ENCODE measurements around the gene SLC6A12. TPM values are rescaled to one million over a fixed set of nuclear protein-coding genes. Genes with fewer than 3 reads are reported as not detected.

Gene SLC6A12
- total RNA-seq, 1 experiment from 2014 or later: not detected

- H3K27me3 ChIP-seq (ENCODE audit: low read length): peaks cover 60% of the 10 kb centered on the region
- DNase-seq (no peak), ATAC-seq (no peak)
- no peaks in the 10 kb centered on the region for H3K36me3 ChIP-seq (ENCODE audit: low read depth, low read length)
- no peak overlapping the region for H3K4me2 ChIP-seq (ENCODE audit: low read length)
- H3K4me1 ChIP-seq (ENCODE audit: insufficient read depth, low read length): no peaks in the 10 kb centered on the region
- H3K9me2 ChIP-seq (replicated peaks; ENCODE audit: low read length): no peaks in the 10 kb centered on the region
- H3F3A ChIP-seq (ENCODE audit: low read length, unreplicated experiment): no peaks in the 10 kb centered on the region
- POLR2A ChIA-PET (ENCODE audit: unreplicated experiment): no interaction called here
- TF ChIP-seq EZH2phosphoT487 (IDR thresholded peaks at IDR 0.05; ENCODE audit: borderline replicate concordance, low read length): no peak
- BruUV-seq (replicated peaks): no TSS peak
- intact Hi-C loops (cut with micrococcal nuclease): no loop called here
- H3K9ac ChIP-seq (ENCODE audit: low read length): no peak overlapping the region
- no peaks in the 10 kb centered on the region for H3K79me2 ChIP-seq (ENCODE audit: low read length)
- H4K20me1 ChIP-seq (ENCODE audit: low read length): no peaks in the 10 kb centered on the region
- CTCF ChIA-PET: no interaction called here
- no peaks in the 10 kb centered on the region for H3K9me3 ChIP-seq (ENCODE audit: low read length)
- H3K27ac ChIP-seq (ENCODE audit: low read length): no peak overlapping the region
- no peak overlapping the region for H2AFZ ChIP-seq (ENCODE audit: low read length)
- no peak overlapping the region for H3K4me3 ChIP-seq (ENCODE audit: low read length)
These were observed 48.2 kb upstream of the SLC6A12 start for GRCh38 chr12:262113-262512.

DNA sequence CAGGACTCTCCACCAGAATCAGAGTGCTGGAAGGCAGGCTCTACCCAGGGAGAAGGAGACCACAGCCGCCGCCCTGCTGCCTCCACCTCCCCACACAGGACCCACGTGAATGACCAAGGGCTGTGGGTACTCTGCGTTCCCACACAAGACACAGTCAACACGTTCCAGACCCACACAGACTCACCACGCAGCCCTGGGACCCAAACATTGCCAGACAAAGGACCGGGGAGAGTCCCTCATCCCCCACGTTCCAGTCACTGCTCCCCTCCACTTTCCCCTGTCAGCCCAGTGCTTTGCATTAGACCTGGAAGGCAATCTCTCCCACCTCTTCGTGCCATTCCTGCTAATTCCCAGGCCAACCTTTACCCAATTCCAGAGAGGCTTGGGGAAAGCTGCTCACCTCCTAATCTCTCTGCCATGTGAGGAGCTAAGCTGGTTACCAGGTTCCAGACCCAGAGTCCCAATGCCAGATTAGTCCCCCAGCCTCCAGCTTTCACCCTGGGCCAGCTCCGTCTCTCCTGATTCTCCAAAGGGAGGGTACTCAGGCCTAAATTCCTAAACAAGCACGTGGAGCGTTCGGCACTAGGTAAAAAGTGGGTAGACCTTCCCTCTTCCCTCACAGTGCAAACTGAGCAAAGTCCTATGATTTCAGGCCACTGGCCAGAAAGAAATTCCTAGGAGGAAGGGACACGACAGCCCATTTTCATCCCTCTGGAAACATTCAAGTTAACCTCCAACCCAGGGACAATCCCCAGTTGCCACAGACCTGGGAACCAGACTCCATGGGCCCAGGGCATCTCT is 43.8 kb upstream of the SLC6A12 start:
- DNase-seq: no peak
- no peak overlapping the region for H2AFZ ChIP-seq (ENCODE audit: low read length)
- ChIA-PET CTCF (no interaction called here), POLR2A (ENCODE audit: unreplicated experiment) (no interaction called here)
- H3K36me3 ChIP-seq (ENCODE audit: low read depth, low read length): no peaks in the 10 kb centered on the region
- H3K27me3 ChIP-seq (ENCODE audit: low read length): peaks cover 54% of the 10 kb centered on the region
- TF ChIP-seq EZH2phosphoT487 (IDR thresholded peaks at IDR 0.05; ENCODE audit: borderline replicate concordance, low read length): no peak
- TF ChIP-seq EZH2 (IDR thresholded peaks at IDR 0.05; ENCODE audit: low read length, unreplicated experiment): no peak
- TF ChIP-seq, protein P1, sequence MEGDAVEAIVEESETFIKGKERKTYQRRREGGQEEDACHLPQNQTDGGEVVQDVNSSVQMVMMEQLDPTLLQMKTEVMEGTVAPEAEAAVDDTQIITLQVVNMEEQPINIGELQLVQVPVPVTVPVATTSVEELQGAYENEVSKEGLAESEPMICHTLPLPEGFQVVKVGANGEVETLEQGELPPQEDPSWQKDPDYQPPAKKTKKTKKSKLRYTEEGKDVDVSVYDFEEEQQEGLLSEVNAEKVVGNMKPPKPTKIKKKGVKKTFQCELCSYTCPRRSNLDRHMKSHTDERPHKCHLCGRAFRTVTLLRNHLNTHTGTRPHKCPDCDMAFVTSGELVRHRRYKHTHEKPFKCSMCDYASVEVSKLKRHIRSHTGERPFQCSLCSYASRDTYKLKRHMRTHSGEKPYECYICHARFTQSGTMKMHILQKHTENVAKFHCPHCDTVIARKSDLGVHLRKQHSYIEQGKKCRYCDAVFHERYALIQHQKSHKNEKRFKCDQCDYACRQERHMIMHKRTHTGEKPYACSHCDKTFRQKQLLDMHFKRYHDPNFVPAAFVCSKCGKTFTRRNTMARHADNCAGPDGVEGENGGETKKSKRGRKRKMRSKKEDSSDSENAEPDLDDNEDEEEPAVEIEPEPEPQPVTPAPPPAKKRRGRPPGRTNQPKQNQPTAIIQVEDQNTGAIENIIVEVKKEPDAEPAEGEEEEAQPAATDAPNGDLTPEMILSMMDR (conservative IDR thresholded peaks at IDR 0.05; ENCODE audit: low read depth, low read length): no peak
- H3K9me3 ChIP-seq (ENCODE audit: low read length): no peaks in the 10 kb centered on the region
- H3K27ac ChIP-seq (ENCODE audit: low read length): no peak overlapping the region
- ATAC-seq: no peak
- intact Hi-C loops (cut with micrococcal nuclease): no loop called here
- no peaks in the 10 kb centered on the region for H4K20me1 ChIP-seq (ENCODE audit: low read length)
- BruUV-seq (replicated peaks): no TSS peak
- H3K9me2 ChIP-seq (replicated peaks; ENCODE audit: low read length): no peaks in the 10 kb centered on the region
- H3K9ac ChIP-seq (ENCODE audit: low read length): no peak overlapping the region
- no peak overlapping the region for H3K4me2 ChIP-seq (ENCODE audit: low read length)
- no peaks in the 10 kb centered on the region for H3K79me2 ChIP-seq (ENCODE audit: low read length)
- no peaks in the 10 kb centered on the region for H3F3A ChIP-seq (ENCODE audit: low read length, unreplicated experiment)
- H3K4me1 ChIP-seq (ENCODE audit: insufficient read depth, low read length): no peaks in the 10 kb centered on the region
- H3K4me3 ChIP-seq (ENCODE audit: low read length): no peak overlapping the region

DNA sequence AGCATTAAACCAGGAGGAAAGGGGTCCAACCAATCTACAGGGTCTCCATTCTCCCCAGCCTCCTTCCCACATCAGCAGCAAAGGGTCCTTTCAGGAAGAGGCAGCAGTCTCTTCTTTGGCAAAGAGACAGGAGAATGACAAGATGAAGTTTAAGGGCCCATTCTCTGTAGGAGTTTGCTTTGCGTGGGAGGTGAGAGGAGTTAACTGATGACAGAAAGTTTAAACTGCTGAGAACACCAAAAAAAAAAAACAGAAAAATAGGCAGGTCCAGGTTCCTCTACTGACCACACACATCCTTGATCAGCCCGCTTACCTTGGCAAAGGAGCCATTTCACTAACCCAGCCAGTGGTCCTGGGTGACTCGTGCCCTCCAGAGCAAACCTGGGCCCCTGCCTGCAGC is 43.0 kb upstream of the SLC6A12 start:
- ChIA-PET CTCF (no interaction called here), POLR2A (ENCODE audit: unreplicated experiment) (no interaction called here)
- Histone ChIP-seq H3K79me2 (ENCODE audit: low read length) (no peaks in the 10 kb centered on the region), H3K4me1 (ENCODE audit: insufficient read depth, low read length) (no peaks in the 10 kb centered on the region), H3K27me3 (ENCODE audit: low read length) (peaks cover 52% of the 10 kb centered on the region), H3K9me2 (replicated peaks; ENCODE audit: low read length) (no peaks in the 10 kb centered on the region), H3K4me3 (ENCODE audit: low read length) (no peak overlapping the region), H3K9me3 (ENCODE audit: low read length) (no peaks in the 10 kb centered on the region), H3F3A (ENCODE audit: low read length, unreplicated experiment) (no peaks in the 10 kb centered on the region), H3K9ac (ENCODE audit: low read length) (no peak overlapping the region), H3K36me3 (ENCODE audit: low read depth, low read length) (no peaks in the 10 kb centered on the region), H4K20me1 (ENCODE audit: low read length) (no peaks in the 10 kb centered on the region), H3K27ac (ENCODE audit: low read length) (no peak overlapping the region), H3K4me2 (ENCODE audit: low read length) (no peak overlapping the region), H2AFZ (ENCODE audit: low read length) (no peak overlapping the region)
- BruUV-seq (replicated peaks): no TSS peak
- intact Hi-C loops (cut with micrococcal nuclease): no loop called here
- TF ChIP-seq EZH2 (IDR thresholded peaks at IDR 0.05; ENCODE audit: low read length, unreplicated experiment) (no peak), EZH2phosphoT487 (IDR thresholded peaks at IDR 0.05; ENCODE audit: borderline replicate concordance, low read length) (no peak)
- TF ChIP-seq, protein P1 (conservative IDR thresholded peaks at IDR 0.05; ENCODE audit: low read depth, low read length): no peak
- ATAC-seq (no peak), DNase-seq (no peak)
